Upper lobe of right lung (tissue), 1 donor: ENCODE data around the gene BMPER. TPM values are rescaled to one million over a fixed set of nuclear protein-coding genes. Genes with fewer than 3 reads are reported as not detected.

Source experiments
- ATAC-seq: fragments of 200-7000 bp; cut with Tn5 transposase; one replicate; pipeline ENCODE4 v1.9.1; 2020; ENCODE audit warnings: mild to moderate bottlenecking, moderate library complexity
- DNase-seq: peaks from one replicate; pipeline ENCODE4 v3.0.0-alpha.2; 2020
- H3K27ac ChIP-seq: fragments of 200-600 bp; one replicate; pipeline ENCODE4 v1.8.0; 2022
- H3K27me3 ChIP-seq: fragments of 200-600 bp; one replicate; pipeline ENCODE4 v1.8.0; 2022; ENCODE audit warnings: mild to moderate bottlenecking
- H3K36me3 ChIP-seq: fragments of 200-600 bp; one replicate; pipeline ENCODE4 v1.8.0; 2022
- H3K4me1 ChIP-seq: fragments of 200-600 bp; one replicate; pipeline ENCODE4 v1.8.0; 2022
- H3K4me3 ChIP-seq: fragments of 200-600 bp; one replicate; pipeline ENCODE4 v1.8.0; 2022; ENCODE audit warnings: mild to moderate bottlenecking
- H3K9me3 ChIP-seq: fragments of 200-600 bp; one replicate; pipeline ENCODE4 v1.8.0; 2022
- CTCF ChIP-seq: fragments of 200-600 bp; IDR thresholded peaks from one replicate; pipeline ENCODE4 v1.8.0; 2022; ENCODE audit warnings: antibody characterized with exemption
- intact Hi-C: fragments of 100-400 bp; cut with DNase I; formaldehyde crosslinking; loops from one replicate; pipeline ENCODE4 v1.11.0; 2022
- total RNA-seq: library from RNA; stranded (reverse); fragmentation: NEBNext Ultra II Directional; extraction: Animal tissue kit (Norgen Biotek cat#: 25700); gene quantifications from one replicate; pipeline ENCODE4 v1.2.1, GENCODE V29; 2021
- donor health status: DM: no; HTN: yes; CAD: no; lungs with severe emphysema.

The BMPER gene
- total RNA-seq, 1 donor from 2014 or later = 10.0 TPM

- intact Hi-C loops = no loop called here
- no peaks in the 10 kb centered on the region for H3K4me1 ChIP-seq
- no peak overlapping the region for H3K27ac ChIP-seq
- ATAC-seq = no peak
- DNase-seq = no peak
- H3K36me3 ChIP-seq = no peaks in the 10 kb centered on the region
- H3K4me3 ChIP-seq = no peak overlapping the region
- no peaks in the 10 kb centered on the region for H3K9me3 ChIP-seq
- no peaks in the 10 kb centered on the region for H3K27me3 ChIP-seq
- TF ChIP-seq CTCF = no peak
Measured at GRCh38 chr7:34189031-34189430, 283.7 kb downstream of the BMPER start.

- H3K27me3 ChIP-seq = no peaks in the 10 kb centered on the region
- DNase-seq = no peak
Measured at GRCh38 chr7:34190299-34190698, 285.0 kb downstream of the BMPER start.

GRCh38 chr7:34191162-34191561, 285.8 kb downstream of the BMPER start:
- DNase-seq (no peak), ATAC-seq (no peak)
- intact Hi-C loops = no loop called here

More at GRCh38 chr7:34190299-34190698, 285.0 kb downstream of the BMPER start:
- Histone ChIP-seq H3K4me1 (no peaks in the 10 kb centered on the region), H3K27ac (no peak overlapping the region), H3K4me3 (no peak overlapping the region), H3K36me3 (no peaks in the 10 kb centered on the region), H3K9me3 (no peaks in the 10 kb centered on the region)
- no peak for TF ChIP-seq CTCF
- no peak for ATAC-seq
- intact Hi-C loops = no loop called here

GRCh38 chr7:34191771-34192479, 286.6 kb downstream of the BMPER start:
- TF ChIP-seq CTCF = no peak
- no peak for ATAC-seq
- H3K4me1 ChIP-seq = no peaks in the 10 kb centered on the region
- H3K9me3 ChIP-seq = no peaks in the 10 kb centered on the region
- no peaks in the 10 kb centered on the region for H3K27me3 ChIP-seq
- H3K4me3 ChIP-seq = no peak overlapping the region
- intact Hi-C loops = no loop called here
- no peak overlapping the region for H3K27ac ChIP-seq
- H3K36me3 ChIP-seq = no peaks in the 10 kb centered on the region
- DNase-seq = no peak

More at GRCh38 chr7:34191162-34191561, 285.8 kb downstream of the BMPER start:
- H3K9me3 ChIP-seq = no peaks in the 10 kb centered on the region
- H3K36me3 ChIP-seq = no peaks in the 10 kb centered on the region
- no peak overlapping the region for H3K27ac ChIP-seq
- H3K4me3 ChIP-seq = no peak overlapping the region
- no peaks in the 10 kb centered on the region for H3K4me1 ChIP-seq
- TF ChIP-seq CTCF = no peak
- no peaks in the 10 kb centered on the region for H3K27me3 ChIP-seq

GRCh38 chr7:34192906-34193305, 287.6 kb downstream of the BMPER start:
- H3K27ac ChIP-seq = no peak overlapping the region
- no peak for ATAC-seq
- no peaks in the 10 kb centered on the region for H3K9me3 ChIP-seq
- H3K4me3 ChIP-seq = no peak overlapping the region
- no peak for TF ChIP-seq CTCF
- H3K27me3 ChIP-seq = no peaks in the 10 kb centered on the region
- intact Hi-C loops = no loop called here
- H3K4me1 ChIP-seq = no peaks in the 10 kb centered on the region
- DNase-seq = no peak
- H3K36me3 ChIP-seq = no peaks in the 10 kb centered on the region

- Histone ChIP-seq H3K27me3 (no peaks in the 10 kb centered on the region), H3K36me3 (no peaks in the 10 kb centered on the region), H3K9me3 (no peaks in the 10 kb centered on the region), H3K4me3 (no peak overlapping the region), H3K27ac (no peak overlapping the region), H3K4me1 (no peaks in the 10 kb centered on the region)
- no peak for ATAC-seq
- intact Hi-C loops = no loop called here
- no peak for TF ChIP-seq CTCF
- no peak for DNase-seq
Measured at GRCh38 chr7:34198231-34198641, 292.9 kb downstream of the BMPER start.
